ENCODE data around the gene SMOC2.

- TF ChIP-seq, protein P1, sequence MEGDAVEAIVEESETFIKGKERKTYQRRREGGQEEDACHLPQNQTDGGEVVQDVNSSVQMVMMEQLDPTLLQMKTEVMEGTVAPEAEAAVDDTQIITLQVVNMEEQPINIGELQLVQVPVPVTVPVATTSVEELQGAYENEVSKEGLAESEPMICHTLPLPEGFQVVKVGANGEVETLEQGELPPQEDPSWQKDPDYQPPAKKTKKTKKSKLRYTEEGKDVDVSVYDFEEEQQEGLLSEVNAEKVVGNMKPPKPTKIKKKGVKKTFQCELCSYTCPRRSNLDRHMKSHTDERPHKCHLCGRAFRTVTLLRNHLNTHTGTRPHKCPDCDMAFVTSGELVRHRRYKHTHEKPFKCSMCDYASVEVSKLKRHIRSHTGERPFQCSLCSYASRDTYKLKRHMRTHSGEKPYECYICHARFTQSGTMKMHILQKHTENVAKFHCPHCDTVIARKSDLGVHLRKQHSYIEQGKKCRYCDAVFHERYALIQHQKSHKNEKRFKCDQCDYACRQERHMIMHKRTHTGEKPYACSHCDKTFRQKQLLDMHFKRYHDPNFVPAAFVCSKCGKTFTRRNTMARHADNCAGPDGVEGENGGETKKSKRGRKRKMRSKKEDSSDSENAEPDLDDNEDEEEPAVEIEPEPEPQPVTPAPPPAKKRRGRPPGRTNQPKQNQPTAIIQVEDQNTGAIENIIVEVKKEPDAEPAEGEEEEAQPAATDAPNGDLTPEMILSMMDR (IDR thresholded peaks at IDR 0.05) = no peak
- TF ChIP-seq EZH2 (IDR thresholded peaks at IDR 0.05; ENCODE audit: borderline replicate concordance, insufficient read depth, low read depth, low read length, poor library complexity, severe bottlenecking) = no peak
Measured at GRCh38 chr6:168686029-168686738, 245.2 kb downstream of the SMOC2 start.

Data from B cell (primary cell).